HepG2 (cell line): ENCODE measurements around the gene RNF40. TPM values are rescaled to one million over a fixed set of nuclear protein-coding genes. Genes with fewer than 3 reads are reported as not detected.

Source experiments
- AFF4 ChIP-seq: sonication (generic); formaldehyde crosslinking; IDR thresholded peaks from 2 replicates; pipeline ENCODE4 v1.4.0; 2020; ENCODE audit warnings: missing genetic modification reagents
- GATAD1 ChIP-seq: IDR thresholded peaks from 2 replicates; pipeline ENCODE4 v1.6.1; 2016; ENCODE audit warnings: missing genetic modification reagents, missing compliant biosample characterization
- GATAD2A ChIP-seq: IDR thresholded peaks from 2 replicates; pipeline ENCODE4 v1.6.1; 2016
- HDAC6 ChIP-seq: fragments of 200-600 bp; sonication (generic); IDR thresholded peaks from 2 replicates; pipeline ENCODE4 v1.7.0; 2017; ENCODE audit warnings: mild to moderate bottlenecking, antibody characterized with exemption, low read length, low read depth
- JARID2 ChIP-seq: sonication (generic); formaldehyde crosslinking; IDR thresholded peaks from 2 replicates; pipeline ENCODE4 v1.8.1; 2023; ENCODE audit warnings: missing genetic modification reagents, inconsistent platforms; ENCODE audit not compliant: insufficient replicate concordance
- KLF16 ChIP-seq, 2 experiments: sonication (generic) in 1 of 2; formaldehyde crosslinking in 1 of 2; IDR thresholded peaks; 2 replicates each; pipeline versions ENCODE4 v1.6.1 to v1.8.0; 2016 to 2023; ENCODE audit warnings: missing genetic modification reagents in 2 of 2, missing compliant biosample characterization in 1 of 2
- NCOA1 ChIP-seq: sonication (generic); formaldehyde crosslinking; IDR thresholded peaks from 2 replicates; pipeline ENCODE4 v1.9.0; 2021; ENCODE audit warnings: missing genetic modification reagents
- REPIN1 ChIP-seq: sonication (generic); formaldehyde crosslinking; IDR thresholded peaks from 2 replicates; pipeline ENCODE4 v1.8.0; 2022; ENCODE audit warnings: missing genetic modification reagents, low read depth, mild to moderate bottlenecking, borderline replicate concordance
- SRSF1 ChIP-seq: fragments of 200-400 bp; formaldehyde crosslinking; optimal IDR thresholded peaks from 2 replicates; pipeline ENCODE3; 2017; ENCODE audit warnings: mild to moderate bottlenecking, low read depth, low read length, moderate library complexity
- THYN1 ChIP-seq: sonication (generic); formaldehyde crosslinking; IDR thresholded peaks from 2 replicates; pipeline ENCODE4 v1.8.1; 2023; ENCODE audit warnings: low read depth, mild to moderate bottlenecking, moderate library complexity, missing genetic modification reagents, borderline replicate concordance
- ZBTB8A ChIP-seq: sonication (generic); formaldehyde crosslinking; IDR thresholded peaks from 2 replicates; pipeline ENCODE4 v1.4.0; 2020; ENCODE audit warnings: mild to moderate bottlenecking, low read depth, missing genetic modification reagents, borderline replicate concordance
- ZNF230 ChIP-seq: sonication (generic); formaldehyde crosslinking; IDR thresholded peaks from 2 replicates; pipeline ENCODE4 v1.4.0; 2020; ENCODE audit warnings: mild to moderate bottlenecking, missing genetic modification reagents
- ZNF34 ChIP-seq: sonication (generic); formaldehyde crosslinking; IDR thresholded peaks from 2 replicates; pipeline ENCODE4 v1.4.0; 2020; ENCODE audit warnings: mild to moderate bottlenecking, missing genetic modification reagents, borderline replicate concordance
- ZNF639 ChIP-seq: conservative IDR thresholded peaks from 2 replicates; pipeline ENCODE4 v1.6.1; 2018; ENCODE audit warnings: missing genetic modification reagents
- ZSCAN21 ChIP-seq: sonication (generic); formaldehyde crosslinking; IDR thresholded peaks from 2 replicates; pipeline ENCODE4 v1.8.0; 2022; ENCODE audit warnings: mild to moderate bottlenecking, missing genetic modification reagents, moderate library complexity, borderline replicate concordance
- polyA plus RNA-seq, 8 experiments: library from polyadenylated mRNA; depleted of rRNA in 3 of 8; stranded (reverse) in 7 of 8; unstranded in 1 of 8; fragments of >200 nt; fragmentation: Illumina TruSeq in 4 of 8; extraction: Trizol in 4 of 8; gene quantifications; 2 replicates each; pipeline versions ENCODE4 v1.2.1 to v1.2.3, GENCODE V29; 2011 to 2016; ENCODE audit warnings: low read depth in 4 of 8, missing spikeins in 1 of 8, mixed read lengths in 1 of 8; ENCODE audit not compliant: insufficient read depth in 1 of 8
- total RNA-seq, 5 experiments: library from RNA; depleted of rRNA; stranded (reverse); fragments of >200 nt; fragmentation: Illumina TruSeq; extraction: Trizol; gene quantifications; 2 replicates each; pipeline ENCODE4 v1.2.3, GENCODE V29; 2016; ENCODE audit warnings: low read depth in 1 of 5
- TF ChIP-seq, protein P1 (sequence below): sonication (generic); formaldehyde crosslinking; IDR thresholded peaks from 2 replicates; pipeline ENCODE4; 2020; ENCODE audit warnings: missing genetic modification reagents, mild to moderate bottlenecking, borderline replicate concordance
- TF ChIP-seq, protein P2 (sequence below): IDR thresholded peaks from 2 replicates; pipeline ENCODE4 v1.6.1; 2016; ENCODE audit warnings: control low read depth
- TF ChIP-seq, protein P3 (sequence below): sonication (generic); formaldehyde crosslinking; IDR thresholded peaks from 2 replicates; pipeline ENCODE4 v1.5.0; 2020; ENCODE audit warnings: missing genetic modification reagents

The RNF40 gene
- total and polyA plus RNA-seq, 2 of the 13 experiments (the other 11 are each of a cell fraction or from before 2014, with no cell fraction given) = 84.0 to 85.6 TPM

GRCh38 chr16:30805370-30806169, 43.4 kb downstream of the RNF40 start (continued):
- TF ChIP-seq ZNF230 (CRISPR knock-in tag) = peak; percentile 96
- TF ChIP-seq HDAC6 = no peak
- TF ChIP-seq, protein P1, sequence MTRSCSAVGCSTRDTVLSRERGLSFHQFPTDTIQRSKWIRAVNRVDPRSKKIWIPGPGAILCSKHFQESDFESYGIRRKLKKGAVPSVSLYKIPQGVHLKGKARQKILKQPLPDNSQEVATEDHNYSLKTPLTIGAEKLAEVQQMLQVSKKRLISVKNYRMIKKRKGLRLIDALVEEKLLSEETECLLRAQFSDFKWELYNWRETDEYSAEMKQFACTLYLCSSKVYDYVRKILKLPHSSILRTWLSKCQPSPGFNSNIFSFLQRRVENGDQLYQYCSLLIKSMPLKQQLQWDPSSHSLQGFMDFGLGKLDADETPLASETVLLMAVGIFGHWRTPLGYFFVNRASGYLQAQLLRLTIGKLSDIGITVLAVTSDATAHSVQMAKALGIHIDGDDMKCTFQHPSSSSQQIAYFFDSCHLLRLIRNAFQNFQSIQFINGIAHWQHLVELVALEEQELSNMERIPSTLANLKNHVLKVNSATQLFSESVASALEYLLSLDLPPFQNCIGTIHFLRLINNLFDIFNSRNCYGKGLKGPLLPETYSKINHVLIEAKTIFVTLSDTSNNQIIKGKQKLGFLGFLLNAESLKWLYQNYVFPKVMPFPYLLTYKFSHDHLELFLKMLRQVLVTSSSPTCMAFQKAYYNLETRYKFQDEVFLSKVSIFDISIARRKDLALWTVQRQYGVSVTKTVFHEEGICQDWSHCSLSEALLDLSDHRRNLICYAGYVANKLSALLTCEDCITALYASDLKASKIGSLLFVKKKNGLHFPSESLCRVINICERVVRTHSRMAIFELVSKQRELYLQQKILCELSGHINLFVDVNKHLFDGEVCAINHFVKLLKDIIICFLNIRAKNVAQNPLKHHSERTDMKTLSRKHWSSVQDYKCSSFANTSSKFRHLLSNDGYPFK = peak; percentile 89
- TF ChIP-seq SRSF1 = peak; percentile 92
- TF ChIP-seq AFF4 = 0 out of 2 replicates have a peak, but pooled peaks have one; percentile 60
- peak; percentile 89 for TF ChIP-seq ZNF639 (CRISPR knock-in tag)
- TF ChIP-seq ZBTB8A (CRISPR knock-in tag) = 0 out of 2 replicates have a peak, but pooled peaks have one; percentile 69
- peak; percentile 63; the same call in 1 of the 2 replicates for TF ChIP-seq ZNF34 (CRISPR knock-in tag)
- TF ChIP-seq, protein P2, sequence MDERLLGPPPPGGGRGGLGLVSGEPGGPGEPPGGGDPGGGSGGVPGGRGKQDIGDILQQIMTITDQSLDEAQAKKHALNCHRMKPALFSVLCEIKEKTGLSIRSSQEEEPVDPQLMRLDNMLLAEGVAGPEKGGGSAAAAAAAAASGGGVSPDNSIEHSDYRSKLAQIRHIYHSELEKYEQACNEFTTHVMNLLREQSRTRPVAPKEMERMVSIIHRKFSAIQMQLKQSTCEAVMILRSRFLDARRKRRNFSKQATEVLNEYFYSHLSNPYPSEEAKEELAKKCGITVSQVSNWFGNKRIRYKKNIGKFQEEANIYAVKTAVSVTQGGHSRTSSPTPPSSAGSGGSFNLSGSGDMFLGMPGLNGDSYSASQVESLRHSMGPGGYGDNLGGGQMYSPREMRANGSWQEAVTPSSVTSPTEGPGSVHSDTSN (CRISPR knock-in tag) = no peak
- peak; percentile 17 to 99; a peak in 2 of 4 replicates for TF ChIP-seq KLF16 (CRISPR knock-in tag; IDR thresholded peaks at IDR 0.05)
- TF ChIP-seq ZSCAN21 (CRISPR knock-in tag) = peak; percentile 83; the same call in 1 of the 2 replicates
- TF ChIP-seq, protein P3, sequence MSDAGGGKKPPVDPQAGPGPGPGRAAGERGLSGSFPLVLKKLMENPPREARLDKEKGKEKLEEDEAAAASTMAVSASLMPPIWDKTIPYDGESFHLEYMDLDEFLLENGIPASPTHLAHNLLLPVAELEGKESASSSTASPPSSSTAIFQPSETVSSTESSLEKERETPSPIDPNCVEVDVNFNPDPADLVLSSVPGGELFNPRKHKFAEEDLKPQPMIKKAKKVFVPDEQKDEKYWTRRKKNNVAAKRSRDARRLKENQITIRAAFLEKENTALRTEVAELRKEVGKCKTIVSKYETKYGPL (CRISPR knock-in tag) = peak; percentile 52; the same call in 1 of the 2 replicates
- TF ChIP-seq GATAD1 (CRISPR knock-in tag) = peak; percentile 95
- TF ChIP-seq GATAD2A (CRISPR knock-in tag) = peak; percentile 83
- peak; percentile 86 for TF ChIP-seq JARID2 (CRISPR knock-in tag)
- TF ChIP-seq THYN1 (CRISPR knock-in tag) = no peak
- TF ChIP-seq REPIN1 = peak; percentile 94; the same call in 1 of the 2 replicates
- TF ChIP-seq NCOA1 (CRISPR knock-in tag) = peak; percentile 86; the same call in 1 of the 2 replicates
